Activated CD8-positive, alpha-beta memory T cell treated with anti-CD3 and anti-CD28 coated beads, Interleukin-2, amount 50 U/mL, for 4 hours (primary cell): ENCODE results near the gene SH3GL1.

Experiments used
- DNase-seq: peaks from one replicate; pipeline ENCODE4 v3.0.0-alpha.2; 2020

The SH3GL1 gene

DNA sequence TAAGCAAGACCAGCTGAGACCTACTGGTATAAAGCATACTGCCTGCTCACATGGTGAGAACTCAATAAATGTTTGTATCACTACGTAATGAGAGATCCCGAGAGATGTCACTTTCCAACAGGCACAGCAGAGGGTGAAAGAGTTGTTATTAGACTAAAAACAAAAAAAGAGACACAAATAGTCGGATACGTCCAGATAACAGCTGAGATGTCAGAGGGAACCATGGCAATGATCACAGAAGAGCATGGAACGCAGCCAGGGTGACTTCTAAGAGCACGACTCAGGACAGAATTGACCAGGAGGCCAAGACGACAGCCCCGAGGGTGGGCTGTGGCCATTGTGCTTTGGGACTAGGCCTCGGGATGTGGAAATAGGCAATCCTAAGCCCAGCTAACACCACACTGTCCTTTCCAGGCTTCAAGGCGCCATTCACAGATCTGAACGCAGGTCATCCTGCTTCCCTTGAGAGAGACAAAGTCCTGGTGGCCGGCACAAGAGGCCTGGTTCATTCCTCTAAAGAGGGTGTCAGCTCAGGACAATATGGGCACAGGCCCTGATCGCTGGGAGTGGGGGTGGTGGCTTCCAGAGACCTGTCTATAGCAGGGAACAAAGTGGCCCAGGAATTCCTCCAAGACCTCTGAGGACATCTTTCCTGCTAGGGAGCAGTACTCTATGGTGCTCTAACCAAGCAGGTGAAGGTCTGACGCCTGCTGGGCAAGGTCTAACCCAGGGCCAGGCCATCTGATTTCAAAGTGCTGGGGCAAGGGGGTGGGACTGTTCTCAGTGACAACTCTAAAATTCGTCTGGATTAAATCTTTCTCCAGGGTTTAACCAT is 3.2 kb downstream of the SH3GL1 start:
- DNase-seq, result no peak

DNA sequence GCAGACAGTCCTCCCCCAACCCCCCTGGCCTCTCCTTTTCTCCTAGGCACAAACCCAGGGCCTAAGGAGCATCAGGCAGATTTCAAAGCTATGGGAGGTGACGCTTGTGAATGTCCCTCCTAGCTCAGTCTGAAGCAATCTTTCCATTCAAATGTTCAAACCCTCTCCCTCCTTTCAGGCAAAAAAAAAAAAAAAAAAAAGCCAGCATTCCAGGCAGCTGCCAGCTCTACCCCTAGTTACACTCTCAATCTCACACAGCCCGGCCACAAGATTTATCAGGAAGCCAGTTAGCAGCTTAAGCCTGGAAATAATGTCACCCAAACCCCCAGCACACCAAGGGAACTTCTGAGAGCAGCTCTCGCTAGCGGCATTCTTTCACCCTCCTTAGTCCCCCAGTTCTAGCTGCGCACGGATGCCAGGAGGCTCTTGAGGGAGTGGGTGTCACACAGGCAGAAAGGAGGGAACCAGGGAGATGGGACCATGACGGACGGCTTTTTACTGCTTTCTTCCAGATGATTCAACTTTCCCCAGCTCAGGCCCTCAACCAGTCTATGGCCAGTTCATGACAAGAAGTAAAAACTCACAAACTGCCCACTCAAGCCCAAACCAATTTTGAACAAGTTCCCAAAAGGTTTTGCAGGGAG is 6.3 kb downstream of the SH3GL1 start:
- no peak for DNase-seq

DNA sequence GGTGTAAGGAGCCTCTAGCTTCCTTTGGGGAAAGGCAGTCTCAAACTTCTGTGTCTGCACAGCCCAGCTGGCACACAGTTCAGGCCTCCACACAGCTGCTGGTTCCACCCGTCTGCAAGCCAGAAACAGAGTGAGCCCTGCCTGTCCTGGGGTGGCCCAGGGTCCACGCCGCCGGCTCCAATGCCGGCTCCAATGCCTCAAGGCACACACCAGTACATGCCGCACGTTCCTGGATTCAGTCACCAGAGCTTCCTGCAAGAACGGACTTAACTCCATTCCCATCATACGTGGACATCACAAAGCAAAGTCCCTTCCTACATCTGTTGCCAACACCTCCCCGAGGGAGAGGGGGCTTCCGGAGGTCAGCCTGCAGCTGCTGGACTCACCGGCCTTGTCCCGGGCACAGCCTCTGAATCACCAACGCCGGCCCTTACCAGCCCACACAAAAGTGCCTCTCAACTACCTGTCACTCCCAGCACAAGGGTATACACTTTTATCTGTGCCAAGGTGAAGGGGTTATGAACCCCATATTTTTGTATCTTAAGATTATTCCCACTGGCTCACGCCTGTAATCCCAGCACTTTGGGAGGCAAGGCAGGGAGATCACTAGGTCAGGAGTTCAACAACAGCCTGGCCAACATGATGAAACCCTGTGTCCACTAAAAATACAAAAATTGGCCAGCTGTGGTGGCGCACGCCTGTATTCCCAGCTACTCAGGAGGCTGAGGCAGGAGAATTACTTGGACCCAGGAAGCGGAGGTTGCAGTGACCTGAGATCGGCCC is 8.5 kb downstream of the SH3GL1 start:
- DNase-seq, result no peak

DNA sequence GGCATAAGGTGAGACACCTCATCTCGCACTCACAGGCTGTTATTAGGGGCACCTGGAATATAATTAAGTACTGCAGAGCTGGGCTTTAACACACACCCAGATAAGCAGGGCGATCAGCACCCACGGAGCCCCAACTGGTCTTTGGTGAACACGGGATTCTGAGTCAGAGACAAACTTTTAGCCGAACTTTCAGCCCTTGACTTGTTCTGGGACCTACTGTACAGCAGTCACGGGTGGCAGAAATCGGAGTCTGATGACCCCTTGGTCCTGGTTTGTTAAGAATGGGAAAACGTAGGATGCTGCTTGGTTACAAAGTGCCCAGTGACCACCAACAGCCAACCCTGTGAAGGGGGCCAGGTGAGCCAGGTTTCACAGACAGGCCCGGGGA is 9.0 kb downstream of the SH3GL1 start:
- DNase-seq, result no peak

DNA sequence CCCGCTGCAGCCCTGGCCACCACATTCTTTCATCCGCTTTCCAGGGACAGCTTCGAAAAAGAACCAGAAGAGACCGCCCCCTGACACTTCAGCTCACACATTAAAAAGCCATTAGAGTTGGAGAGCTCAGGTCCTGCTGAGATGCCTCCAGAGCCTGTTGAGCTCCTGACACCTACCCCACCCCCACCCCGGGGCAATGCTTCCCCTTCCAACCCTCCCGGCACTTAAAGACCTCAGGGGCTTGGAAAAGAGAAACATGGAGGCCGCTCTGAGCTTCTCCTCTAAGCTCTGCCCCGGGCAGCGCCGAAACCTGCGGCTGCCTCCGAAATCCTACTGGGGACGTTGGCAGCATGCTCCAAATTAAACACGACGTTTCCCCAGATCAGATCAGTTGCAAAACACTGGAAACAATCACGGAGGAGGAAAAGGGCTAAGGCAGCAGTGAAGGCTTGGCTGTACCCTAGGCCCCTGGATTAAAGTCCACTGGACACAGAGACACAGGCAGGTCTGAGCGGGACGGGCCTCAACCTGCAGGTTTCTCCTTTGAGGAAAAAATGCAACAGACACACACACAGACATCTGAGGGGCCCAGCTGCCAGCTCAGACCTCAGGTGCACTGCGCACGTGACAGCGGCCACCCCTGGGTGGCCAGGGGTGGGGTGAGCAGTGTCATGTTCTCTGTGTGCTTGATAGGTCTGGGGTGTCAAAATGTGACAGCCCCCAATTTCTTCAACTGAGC is 9.6 kb downstream of the SH3GL1 start:
- DNase-seq, result no peak

DNA sequence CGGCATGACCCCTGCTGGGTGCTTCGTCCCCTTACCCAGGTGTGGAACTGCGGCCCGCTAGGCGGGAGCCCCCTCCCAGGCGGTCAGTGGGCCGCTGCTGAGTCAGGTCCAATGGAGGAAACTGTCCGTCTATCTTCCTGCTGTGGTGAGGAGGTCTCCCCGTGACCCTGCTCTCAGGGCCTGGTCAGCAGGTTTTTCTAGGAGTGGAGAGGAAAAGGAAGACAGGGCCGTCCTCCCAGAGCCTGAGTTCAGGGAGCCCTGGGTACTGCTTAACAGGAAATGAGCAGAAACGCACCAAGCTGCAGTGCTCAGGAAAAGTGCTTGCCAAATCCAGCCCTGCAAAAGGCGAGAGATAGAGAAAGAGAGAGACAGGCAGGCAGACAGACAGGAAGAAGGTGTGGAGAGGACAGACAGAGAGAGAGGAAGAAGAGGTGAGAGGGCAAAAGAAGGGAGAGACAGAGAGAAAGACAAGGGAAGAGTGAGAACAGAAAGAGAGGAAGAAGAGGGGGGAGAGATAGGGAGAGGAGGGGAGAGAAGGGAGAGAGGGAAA is 10.3 kb downstream of the SH3GL1 start:
- DNase-seq, result no peak

DNA sequence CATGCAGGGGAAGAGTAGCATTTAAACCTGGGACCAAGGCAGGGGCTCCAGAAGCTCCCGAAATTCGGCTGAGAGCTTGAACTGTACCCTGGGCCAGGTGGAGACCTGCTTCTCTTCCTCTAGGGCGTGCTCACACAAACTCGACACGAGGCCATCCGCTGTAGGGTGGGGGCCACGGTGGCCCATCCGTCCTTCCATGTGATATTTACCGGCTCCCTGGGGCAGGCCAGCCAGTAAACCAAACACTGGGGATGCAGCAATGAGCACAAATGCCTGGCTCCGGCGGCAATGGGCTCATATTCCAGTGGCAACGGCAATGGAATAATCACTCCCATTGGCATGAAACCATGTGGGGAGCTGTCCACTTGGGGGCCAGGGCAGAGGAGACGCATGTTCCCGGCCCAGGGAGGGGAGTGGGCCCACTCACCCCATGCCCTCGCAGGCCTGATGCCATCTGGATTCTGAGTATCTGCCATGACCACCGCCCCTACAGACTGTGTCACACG is 10.8 kb downstream of the SH3GL1 start:
- DNase-seq, result no peak

DNA sequence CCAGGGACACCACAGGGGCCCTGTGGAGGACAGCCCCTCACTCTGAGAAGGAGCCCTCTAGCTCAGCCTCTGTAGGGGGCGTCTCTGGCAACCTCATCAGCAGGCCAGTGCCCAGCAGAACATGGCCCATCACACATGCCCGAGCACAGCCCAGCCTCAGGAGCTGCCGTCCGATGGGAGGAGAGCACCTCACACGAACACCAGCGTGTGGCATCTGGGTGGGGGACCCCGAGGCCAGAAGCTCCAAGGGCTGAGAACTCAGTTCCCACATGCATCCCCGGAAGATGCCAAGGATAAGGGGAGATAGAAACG is 11.3 kb downstream of the SH3GL1 start:
- no peak for DNase-seq

DNA sequence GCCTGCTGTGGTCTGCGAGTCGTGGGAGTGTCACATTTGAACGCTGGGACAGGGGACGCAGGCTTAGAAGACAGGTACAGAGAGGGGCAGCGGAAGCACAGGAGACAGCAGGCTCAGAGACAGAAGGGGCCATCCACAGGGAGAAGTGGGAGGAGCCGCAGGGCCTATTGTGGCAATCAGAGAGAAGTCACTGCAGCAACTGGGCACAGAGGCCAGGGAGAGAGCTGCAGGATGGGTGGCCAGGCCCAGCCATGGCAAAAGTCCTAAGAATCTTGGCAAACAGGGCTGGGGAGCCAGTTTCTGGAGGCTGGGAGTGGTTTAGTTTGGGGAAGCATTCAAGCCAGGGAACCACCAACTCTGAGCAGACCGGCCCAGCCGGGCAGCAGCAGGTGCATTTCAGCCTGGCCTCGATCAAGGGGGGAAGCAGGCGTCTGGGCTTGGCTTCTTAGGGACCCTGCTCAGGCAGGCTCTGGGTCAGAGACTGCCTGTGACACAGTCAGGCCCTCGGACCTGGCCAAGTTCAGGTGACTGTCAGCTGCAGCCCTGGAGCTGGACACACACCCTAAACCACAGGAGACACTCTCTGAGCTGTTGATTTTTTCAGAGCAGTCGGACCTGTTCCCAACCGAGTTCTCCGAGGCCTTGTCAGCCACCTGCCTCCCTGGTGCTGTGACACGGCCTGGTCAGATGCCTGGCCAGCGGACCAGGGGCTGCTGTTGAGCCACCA is 11.8 kb downstream of the SH3GL1 start:
- no peak for DNase-seq

DNA sequence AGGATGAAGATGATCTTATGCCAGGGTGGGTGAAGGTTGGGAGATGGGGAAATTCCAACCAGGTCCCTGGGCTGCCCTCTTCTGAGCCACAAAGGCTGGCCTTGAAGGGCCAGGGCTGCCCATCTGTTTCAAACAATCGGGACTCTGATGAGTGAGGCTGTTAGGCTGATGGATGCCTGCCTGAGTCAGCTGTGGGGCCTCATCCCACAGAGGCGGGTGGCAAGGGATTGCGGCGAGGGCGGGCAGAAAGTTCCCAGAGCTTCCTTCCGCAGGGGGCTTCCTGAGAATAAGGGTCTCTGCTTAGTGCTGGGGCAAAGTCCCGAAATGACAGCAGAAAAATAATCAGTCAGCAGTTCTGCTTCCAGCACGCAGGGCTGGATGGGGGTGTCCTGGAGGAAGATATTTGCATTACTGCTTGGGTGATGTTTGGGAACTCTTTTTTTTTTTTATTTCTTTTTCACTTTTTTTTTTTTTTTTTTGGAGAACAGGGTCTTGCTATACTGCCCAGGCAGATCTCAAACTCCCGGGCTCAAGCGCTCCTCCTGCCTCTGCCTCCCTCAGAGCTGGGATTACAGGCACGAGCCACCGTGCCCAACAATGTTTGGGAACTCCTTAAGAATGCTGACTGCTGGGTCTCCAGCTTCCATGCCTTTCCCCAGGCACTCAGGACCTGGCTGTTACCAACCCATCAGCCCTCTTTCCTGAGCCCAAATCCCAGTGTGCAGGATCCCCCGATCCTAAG is 14.1 kb downstream of the SH3GL1 start:
- DNase-seq, result no peak

DNA sequence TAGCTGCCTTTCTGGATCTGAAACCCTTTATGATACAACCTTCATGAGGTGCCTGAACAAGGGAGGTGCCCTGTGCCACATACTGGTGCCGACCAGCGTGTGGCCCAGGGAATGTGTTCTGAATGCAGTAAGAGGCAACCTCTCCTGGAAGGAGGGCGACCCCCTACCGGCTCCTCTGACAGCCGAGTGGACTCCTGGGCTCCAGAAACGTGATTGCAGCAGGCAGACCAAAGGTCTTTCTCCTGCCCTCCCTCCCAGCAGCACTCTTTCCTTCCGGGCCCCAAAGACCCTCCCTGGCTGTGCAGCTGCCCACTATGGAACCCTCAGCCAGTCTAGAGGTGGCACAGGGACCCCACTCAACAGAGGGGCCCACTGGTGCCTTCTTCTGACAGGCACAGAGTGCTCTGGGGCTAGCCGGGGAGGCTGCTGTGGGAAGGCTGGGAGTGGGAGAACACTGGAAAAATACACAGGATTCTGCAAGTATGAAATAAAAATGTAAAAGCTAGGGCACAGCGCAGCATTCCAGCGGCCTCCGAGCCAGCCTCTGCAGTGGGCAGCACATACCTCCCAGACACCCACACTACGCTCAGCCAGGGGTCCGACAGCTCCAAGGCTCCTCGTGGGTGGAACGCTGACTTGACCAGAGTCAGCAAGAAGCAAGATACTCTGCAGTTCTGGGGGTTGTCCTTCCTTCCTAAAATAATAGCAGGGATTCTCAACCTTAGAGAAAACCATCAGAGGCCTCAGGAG is 14.9 kb downstream of the SH3GL1 start:
- DNase-seq, result no peak

DNA sequence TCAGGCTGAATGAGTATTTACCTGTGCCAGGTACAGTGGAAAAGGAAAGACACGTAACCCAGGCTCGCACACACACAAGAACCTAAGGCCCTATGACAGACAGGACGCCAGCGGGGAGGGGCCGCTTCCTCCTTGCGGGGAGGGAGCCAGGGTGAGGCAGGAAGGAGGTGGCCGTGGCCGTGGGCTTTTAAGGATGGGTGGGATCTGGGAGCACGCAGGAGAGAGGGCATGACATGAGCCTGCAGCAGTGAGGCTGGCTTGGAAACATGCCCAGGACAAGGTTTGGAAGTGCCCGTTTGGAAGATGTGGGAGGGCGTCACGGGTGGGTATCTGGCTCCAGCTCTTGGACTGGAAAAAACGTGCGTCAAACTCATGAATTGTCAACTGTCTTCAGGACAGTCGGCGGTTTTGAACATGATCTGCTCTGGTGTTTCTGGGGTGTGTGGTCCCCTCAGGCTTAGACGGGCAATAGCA is 20.1 kb downstream of the SH3GL1 start:
- DNase-seq, result peak; percentile 60

DNA sequence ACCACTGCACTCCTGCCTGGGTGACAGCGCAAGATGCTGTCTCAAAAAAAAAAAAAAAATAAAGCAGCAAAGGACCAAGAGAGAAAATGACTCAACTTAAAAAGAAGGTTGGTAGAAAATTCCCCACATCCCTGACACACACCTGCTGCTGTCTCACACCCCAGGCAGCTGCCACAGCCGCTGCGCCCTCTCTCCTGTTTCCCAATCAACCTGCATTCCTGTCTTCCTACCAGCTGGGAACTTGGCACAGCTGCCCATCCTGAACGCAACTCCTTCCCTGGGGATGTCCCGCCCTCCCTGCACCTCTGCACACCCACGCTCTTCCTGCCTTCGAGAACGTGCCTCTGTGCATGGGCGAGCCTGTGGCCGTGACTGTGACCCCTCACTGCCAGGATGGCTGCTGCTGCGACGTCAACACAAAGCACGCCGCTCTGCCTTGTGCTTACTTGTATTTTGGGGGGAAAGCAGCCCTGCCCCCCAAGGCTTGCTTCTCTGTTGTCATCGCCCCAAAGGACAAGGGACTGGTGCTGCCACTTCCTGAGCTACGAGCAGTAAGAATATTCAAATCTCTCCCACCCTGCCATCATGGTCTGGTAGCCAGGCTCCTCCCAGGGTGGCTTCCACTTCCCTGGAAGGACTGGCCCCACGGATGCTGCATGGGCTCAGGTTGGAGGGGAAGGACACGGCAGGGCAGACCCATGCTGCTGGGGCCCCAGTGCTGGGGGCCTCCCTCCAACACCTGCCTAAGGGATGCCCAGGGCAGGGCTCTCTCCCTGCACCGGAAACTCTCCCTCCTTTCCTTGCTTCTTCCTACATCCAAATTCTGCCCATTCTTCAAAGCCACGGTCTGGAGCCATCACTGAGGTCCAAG is 20.7 kb downstream of the SH3GL1 start:
- DNase-seq, result no peak

DNA sequence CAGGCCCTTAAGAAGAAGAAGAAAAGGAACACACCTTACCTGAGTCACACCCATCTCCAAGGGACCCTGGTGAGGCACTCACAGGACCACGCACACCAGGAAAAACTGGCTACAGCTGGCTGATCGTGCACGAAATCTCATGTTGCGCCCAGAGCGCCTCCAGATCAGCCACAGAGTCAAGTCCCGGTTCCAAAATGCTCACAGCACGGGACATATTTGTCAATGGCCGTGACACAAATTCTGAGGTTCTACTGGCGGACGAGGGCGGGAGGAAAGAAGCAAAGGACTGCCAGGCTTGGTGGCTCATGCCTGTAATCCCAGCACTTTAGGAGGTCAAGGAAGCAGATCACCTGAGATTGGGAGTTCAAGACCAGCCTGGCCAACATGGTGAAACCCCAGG is 21.5 kb downstream of the SH3GL1 start:
- DNase-seq, result no peak

DNA sequence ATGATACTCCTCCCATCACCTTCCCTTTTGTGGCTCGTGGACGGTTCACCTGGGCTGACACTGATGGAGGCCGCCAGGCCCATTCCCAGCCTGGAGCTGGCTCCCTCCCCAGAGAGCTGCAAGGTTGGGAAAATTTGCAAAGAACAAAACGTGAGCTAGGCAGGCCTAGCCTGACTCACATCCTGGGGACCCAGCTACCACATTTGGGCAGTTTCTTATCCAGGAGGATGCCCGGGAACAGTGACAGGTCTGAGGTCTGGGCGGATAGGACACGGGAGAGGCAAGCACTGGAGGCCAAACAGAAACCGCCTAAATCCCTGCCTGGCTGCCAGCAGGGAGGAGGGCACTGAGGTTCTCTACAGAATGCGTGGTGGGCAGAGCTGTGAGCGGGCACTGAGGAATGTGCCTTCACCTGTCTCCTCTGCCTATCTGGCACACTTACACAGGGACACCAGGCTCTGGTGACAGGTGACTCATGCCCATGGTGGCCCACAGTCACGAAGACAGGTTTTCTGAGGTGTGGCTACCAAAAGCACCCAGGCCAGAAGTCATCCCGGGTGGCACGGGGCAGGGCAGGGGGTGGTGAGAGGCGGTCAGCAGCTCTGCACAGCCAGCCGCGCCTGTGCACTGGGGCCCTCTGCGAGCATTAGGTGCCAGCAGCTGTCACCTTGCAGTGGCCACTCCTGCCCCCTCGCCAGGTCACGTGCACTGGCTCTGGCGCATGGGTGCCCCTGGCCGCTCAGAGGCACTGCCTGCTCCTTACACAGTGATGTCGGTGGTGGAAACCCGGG is 23.2 kb downstream of the SH3GL1 start:
- DNase-seq, result no peak

DNA sequence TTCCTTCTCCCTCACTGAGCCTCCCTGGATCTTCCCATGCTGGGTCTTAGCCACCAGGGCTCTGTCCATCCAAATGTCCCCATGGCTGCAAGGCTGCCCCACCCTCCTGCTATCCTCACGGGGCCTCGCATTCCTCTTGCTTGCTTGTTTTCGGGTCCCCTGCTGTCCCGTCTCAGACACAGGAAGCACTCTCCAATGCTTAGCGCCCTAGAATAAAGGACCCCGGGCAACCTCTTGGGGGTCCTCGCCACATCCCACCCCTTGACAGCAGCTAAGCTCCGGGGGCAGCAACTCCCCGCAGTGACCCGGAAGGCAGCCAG is 23.7 kb downstream of the SH3GL1 start:
- DNase-seq, result no peak

DNA sequence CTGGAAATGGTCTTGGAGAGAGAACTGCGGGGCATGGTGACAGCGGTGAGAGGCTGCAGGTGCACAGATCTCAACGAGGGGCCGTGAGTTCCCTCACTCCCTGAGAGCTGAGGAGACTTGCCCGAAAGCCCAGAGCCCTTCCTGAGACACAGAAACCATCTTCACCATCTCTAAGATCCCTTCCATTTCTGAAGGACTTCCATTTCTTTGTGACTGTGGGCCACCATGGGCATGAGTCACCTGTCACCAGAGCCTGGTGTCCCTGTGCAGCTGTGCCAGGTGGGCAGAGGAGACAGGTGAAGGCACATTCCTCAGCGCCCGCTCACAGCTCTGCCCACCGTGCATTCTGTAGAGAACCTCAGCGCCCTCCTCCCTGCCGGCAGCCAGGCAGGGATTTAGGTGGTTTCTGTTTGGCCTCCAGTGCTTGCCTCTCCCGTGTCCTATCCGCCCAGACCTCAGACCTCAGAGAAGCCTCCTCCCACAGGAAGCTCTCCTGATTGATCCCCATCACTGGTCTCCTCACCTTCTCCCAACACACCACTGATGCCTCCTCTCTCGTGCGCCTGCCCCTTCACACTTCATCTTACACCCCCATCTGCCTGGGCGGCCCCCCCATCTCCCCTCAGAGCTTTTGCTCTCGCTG is 24.2 kb downstream of the SH3GL1 start:
- DNase-seq, result no peak
